Measurements from ENCODE around the gene TARP.

The TARP gene

DNA sequence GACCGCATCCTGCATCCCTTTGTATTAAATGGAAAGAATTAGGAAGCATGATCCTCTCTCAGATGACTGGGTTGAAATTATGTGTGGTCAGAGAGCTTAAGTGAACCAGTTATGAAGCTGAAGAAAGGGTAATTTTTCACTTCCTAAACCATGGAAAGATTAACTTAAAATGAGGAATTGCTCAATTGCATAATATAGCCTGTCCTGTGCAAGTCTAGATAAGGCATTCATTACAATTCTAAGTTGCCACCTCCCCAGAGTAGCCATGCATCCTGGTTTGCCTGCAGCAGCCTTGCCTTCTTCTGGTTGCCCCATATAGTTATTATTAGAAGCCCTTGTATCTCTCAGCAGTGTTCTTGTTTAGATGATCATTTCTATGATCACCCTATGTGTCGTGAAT, 50.1 kb downstream of the TARP start:
- Histone ChIP-seq H3K27me3 (ENCODE audit: insufficient read depth, low read length, poor library complexity, severe bottlenecking) (no peaks in the 10 kb centered on the region), H3K4me3 (ENCODE audit: low read length, poor library complexity, severe bottlenecking) (no peak overlapping the region), H3K36me3 (ENCODE audit: insufficient read depth, low read length) (peaks cover 55% of the 10 kb centered on the region; the same call in 1 of the 2 replicates), H3K4me1 (ENCODE audit: insufficient read depth, low read length, poor library complexity, severe bottlenecking) (peaks cover 29% of the 10 kb centered on the region), H3K4me2 (ENCODE audit: low read depth, low read length, poor library complexity, severe bottlenecking) (no peak overlapping the region), H4K20me1 (ENCODE audit: insufficient read depth, low read length, poor library complexity, severe bottlenecking) (no peaks in the 10 kb centered on the region), H2AFZ (ENCODE audit: low read length) (no peak overlapping the region), H3K9ac (ENCODE audit: low read depth, low read length, poor library complexity, severe bottlenecking) (no peak overlapping the region), H3K9me3 (ENCODE audit: insufficient read depth, low read depth, low read length) (no peaks in the 10 kb centered on the region), H3K79me2 (ENCODE audit: insufficient read depth, low read length) (0 out of 2 replicates have a peak, but pooled peaks cover 9% of the 10 kb centered on the region), H3F3A (ENCODE audit: low read depth) (no peaks in the 10 kb centered on the region), H3K9me2 (replicated peaks; ENCODE audit: low read depth, low read length) (no peaks in the 10 kb centered on the region)
- no peak for TF ChIP-seq EZH2phosphoT487 (IDR thresholded peaks at IDR 0.05; ENCODE audit: borderline replicate concordance)
- TF ChIP-seq, protein P1, sequence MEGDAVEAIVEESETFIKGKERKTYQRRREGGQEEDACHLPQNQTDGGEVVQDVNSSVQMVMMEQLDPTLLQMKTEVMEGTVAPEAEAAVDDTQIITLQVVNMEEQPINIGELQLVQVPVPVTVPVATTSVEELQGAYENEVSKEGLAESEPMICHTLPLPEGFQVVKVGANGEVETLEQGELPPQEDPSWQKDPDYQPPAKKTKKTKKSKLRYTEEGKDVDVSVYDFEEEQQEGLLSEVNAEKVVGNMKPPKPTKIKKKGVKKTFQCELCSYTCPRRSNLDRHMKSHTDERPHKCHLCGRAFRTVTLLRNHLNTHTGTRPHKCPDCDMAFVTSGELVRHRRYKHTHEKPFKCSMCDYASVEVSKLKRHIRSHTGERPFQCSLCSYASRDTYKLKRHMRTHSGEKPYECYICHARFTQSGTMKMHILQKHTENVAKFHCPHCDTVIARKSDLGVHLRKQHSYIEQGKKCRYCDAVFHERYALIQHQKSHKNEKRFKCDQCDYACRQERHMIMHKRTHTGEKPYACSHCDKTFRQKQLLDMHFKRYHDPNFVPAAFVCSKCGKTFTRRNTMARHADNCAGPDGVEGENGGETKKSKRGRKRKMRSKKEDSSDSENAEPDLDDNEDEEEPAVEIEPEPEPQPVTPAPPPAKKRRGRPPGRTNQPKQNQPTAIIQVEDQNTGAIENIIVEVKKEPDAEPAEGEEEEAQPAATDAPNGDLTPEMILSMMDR (conservative IDR thresholded peaks at IDR 0.05; ENCODE audit: low read length), result no peak

DNA sequence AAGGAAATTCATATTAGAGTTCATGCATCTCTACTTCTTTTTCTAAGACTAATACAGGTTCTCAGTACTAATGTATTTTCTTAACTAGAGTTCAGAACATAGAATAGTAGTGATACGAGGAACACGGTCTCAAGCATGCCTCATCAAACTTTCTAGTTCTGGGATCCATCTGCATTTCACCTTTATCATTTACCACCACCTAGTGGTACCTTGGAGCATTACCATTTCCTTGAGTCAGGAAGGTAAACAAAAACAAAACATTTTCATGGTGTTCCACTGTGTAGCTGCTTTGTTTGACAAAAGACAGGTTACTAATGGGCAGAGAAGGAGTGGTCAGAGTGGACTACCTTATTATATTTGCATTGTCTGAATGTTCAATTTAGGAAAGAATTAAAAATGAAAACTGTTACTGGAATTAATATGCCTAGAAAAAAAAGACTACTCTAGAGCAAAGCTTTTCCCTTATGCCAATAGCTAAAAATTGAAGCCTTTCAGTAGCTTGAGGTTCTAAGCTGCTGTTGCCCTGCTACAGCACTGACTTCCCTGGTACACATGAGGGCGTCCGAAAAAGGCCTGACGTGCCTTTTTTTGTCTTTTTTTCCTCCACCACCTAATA, 50.8 kb downstream of the TARP start:
- H3K4me2 ChIP-seq (ENCODE audit: low read depth, low read length, poor library complexity, severe bottlenecking), result no peak overlapping the region
- no peaks in the 10 kb centered on the region for H3K9me3 ChIP-seq (ENCODE audit: insufficient read depth, low read depth, low read length)
- H3F3A ChIP-seq (ENCODE audit: low read depth), result no peaks in the 10 kb centered on the region
- H2AFZ ChIP-seq (ENCODE audit: low read length), result no peak overlapping the region
- TF ChIP-seq, protein P1 (conservative IDR thresholded peaks at IDR 0.05; ENCODE audit: low read length), result peak; percentile 88
- TF ChIP-seq EZH2phosphoT487 (IDR thresholded peaks at IDR 0.05; ENCODE audit: borderline replicate concordance), result no peak
- H3K36me3 ChIP-seq (ENCODE audit: insufficient read depth, low read length), result peaks cover 58% of the 10 kb centered on the region; the same call in 1 of the 2 replicates
- H3K4me3 ChIP-seq (ENCODE audit: low read length, poor library complexity, severe bottlenecking), result no peak overlapping the region
- no peaks in the 10 kb centered on the region for H3K27me3 ChIP-seq (ENCODE audit: insufficient read depth, low read length, poor library complexity, severe bottlenecking)
- no peaks in the 10 kb centered on the region for H3K9me2 ChIP-seq (replicated peaks; ENCODE audit: low read depth, low read length)
- H3K79me2 ChIP-seq (ENCODE audit: insufficient read depth, low read length), result 0 out of 2 replicates have a peak, but pooled peaks cover 9% of the 10 kb centered on the region
- H4K20me1 ChIP-seq (ENCODE audit: insufficient read depth, low read length, poor library complexity, severe bottlenecking), result no peaks in the 10 kb centered on the region
- H3K4me1 ChIP-seq (ENCODE audit: insufficient read depth, low read length, poor library complexity, severe bottlenecking), result peaks cover 32% of the 10 kb centered on the region
- no peak overlapping the region for H3K9ac ChIP-seq (ENCODE audit: low read depth, low read length, poor library complexity, severe bottlenecking)

DNA sequence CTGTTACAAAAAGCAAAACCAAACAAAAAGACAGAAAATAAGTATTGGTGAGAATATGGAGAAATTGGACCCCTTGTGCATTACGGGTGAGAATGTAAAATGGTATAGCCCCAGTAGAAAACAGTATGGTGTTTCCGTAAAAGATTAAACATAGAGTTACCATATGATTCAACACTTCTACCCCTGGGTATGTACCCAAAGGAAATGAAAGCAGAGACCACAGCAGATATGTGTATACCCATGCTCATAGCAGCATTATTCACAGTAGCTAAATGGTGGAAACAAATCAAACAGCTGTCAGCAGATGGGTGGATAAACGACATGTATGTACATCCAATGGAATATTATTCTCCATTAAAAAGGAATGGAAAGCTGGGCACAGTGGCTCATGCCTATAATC, 53.0 kb downstream of the TARP start:
- H3K4me3 ChIP-seq (ENCODE audit: low read length, poor library complexity, severe bottlenecking), result no peak overlapping the region
- H3K36me3 ChIP-seq (ENCODE audit: insufficient read depth, low read length), result peaks cover 73% of the 10 kb centered on the region; the same call in 1 of the 2 replicates
- H3K9me2 ChIP-seq (replicated peaks; ENCODE audit: low read depth, low read length), result no peaks in the 10 kb centered on the region
- H4K20me1 ChIP-seq (ENCODE audit: insufficient read depth, low read length, poor library complexity, severe bottlenecking), result no peaks in the 10 kb centered on the region
- no peaks in the 10 kb centered on the region for H3F3A ChIP-seq (ENCODE audit: low read depth)
- no peaks in the 10 kb centered on the region for H3K79me2 ChIP-seq (ENCODE audit: insufficient read depth, low read length)
- peaks cover 36% of the 10 kb centered on the region for H3K4me1 ChIP-seq (ENCODE audit: insufficient read depth, low read length, poor library complexity, severe bottlenecking)
- H3K9ac ChIP-seq (ENCODE audit: low read depth, low read length, poor library complexity, severe bottlenecking), result no peak overlapping the region
- no peaks in the 10 kb centered on the region for H3K9me3 ChIP-seq (ENCODE audit: insufficient read depth, low read depth, low read length)
- H3K27me3 ChIP-seq (ENCODE audit: insufficient read depth, low read length, poor library complexity, severe bottlenecking), result no peaks in the 10 kb centered on the region
- H3K4me2 ChIP-seq (ENCODE audit: low read depth, low read length, poor library complexity, severe bottlenecking), result no peak overlapping the region
- TF ChIP-seq, protein P1 (conservative IDR thresholded peaks at IDR 0.05; ENCODE audit: low read length), result no peak
- TF ChIP-seq EZH2phosphoT487 (IDR thresholded peaks at IDR 0.05; ENCODE audit: borderline replicate concordance), result no peak
- H2AFZ ChIP-seq (ENCODE audit: low read length), result no peak overlapping the region
